ENCODE data around the gene RBM33. TPM values are rescaled to one million over a fixed set of nuclear protein-coding genes. Genes with fewer than 3 reads are reported as not detected.

The RBM33 gene
- total and polyA plus RNA-seq, 2 of the 8 experiments (the other 6 are each of a cell fraction or from before 2014, with no cell fraction given), result 16.5 to 64.6 TPM

DNA sequence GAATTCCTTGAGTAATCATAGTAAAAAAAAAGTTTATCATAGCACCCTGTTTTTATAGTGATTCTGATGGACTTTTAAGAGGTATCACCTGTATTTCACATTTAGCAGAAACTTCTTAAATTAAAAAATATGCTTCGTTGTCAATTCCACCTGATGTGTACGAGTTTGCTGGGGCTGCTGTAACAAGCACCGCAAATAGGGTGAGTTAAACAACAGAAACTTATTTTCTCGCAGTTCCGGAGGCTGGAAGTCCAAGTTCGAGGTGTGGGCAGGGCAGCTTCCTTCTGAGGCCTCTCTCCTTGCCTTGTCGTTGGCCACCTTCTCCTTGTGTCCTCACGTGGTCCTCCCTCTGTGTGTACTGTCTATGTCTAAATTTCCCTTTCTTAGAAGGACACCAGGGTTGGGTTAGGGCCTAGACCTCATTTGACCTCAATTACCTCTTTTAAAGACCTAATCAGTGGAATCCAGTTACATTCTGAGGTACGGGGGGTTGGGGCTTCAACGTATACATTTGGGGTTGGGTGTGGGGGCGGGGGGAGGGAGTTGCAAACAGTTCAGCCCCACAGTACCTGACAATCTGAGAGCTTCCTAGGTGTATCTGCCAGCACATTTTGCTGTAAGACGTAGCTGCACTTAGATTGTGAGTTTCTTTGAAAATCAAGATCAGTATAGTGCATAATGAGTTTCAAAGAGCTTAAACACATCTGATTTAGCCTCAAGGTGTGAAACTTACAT lies 72.7 kb downstream of the RBM33 start (continued):
- TF ChIP-seq, protein P1, sequence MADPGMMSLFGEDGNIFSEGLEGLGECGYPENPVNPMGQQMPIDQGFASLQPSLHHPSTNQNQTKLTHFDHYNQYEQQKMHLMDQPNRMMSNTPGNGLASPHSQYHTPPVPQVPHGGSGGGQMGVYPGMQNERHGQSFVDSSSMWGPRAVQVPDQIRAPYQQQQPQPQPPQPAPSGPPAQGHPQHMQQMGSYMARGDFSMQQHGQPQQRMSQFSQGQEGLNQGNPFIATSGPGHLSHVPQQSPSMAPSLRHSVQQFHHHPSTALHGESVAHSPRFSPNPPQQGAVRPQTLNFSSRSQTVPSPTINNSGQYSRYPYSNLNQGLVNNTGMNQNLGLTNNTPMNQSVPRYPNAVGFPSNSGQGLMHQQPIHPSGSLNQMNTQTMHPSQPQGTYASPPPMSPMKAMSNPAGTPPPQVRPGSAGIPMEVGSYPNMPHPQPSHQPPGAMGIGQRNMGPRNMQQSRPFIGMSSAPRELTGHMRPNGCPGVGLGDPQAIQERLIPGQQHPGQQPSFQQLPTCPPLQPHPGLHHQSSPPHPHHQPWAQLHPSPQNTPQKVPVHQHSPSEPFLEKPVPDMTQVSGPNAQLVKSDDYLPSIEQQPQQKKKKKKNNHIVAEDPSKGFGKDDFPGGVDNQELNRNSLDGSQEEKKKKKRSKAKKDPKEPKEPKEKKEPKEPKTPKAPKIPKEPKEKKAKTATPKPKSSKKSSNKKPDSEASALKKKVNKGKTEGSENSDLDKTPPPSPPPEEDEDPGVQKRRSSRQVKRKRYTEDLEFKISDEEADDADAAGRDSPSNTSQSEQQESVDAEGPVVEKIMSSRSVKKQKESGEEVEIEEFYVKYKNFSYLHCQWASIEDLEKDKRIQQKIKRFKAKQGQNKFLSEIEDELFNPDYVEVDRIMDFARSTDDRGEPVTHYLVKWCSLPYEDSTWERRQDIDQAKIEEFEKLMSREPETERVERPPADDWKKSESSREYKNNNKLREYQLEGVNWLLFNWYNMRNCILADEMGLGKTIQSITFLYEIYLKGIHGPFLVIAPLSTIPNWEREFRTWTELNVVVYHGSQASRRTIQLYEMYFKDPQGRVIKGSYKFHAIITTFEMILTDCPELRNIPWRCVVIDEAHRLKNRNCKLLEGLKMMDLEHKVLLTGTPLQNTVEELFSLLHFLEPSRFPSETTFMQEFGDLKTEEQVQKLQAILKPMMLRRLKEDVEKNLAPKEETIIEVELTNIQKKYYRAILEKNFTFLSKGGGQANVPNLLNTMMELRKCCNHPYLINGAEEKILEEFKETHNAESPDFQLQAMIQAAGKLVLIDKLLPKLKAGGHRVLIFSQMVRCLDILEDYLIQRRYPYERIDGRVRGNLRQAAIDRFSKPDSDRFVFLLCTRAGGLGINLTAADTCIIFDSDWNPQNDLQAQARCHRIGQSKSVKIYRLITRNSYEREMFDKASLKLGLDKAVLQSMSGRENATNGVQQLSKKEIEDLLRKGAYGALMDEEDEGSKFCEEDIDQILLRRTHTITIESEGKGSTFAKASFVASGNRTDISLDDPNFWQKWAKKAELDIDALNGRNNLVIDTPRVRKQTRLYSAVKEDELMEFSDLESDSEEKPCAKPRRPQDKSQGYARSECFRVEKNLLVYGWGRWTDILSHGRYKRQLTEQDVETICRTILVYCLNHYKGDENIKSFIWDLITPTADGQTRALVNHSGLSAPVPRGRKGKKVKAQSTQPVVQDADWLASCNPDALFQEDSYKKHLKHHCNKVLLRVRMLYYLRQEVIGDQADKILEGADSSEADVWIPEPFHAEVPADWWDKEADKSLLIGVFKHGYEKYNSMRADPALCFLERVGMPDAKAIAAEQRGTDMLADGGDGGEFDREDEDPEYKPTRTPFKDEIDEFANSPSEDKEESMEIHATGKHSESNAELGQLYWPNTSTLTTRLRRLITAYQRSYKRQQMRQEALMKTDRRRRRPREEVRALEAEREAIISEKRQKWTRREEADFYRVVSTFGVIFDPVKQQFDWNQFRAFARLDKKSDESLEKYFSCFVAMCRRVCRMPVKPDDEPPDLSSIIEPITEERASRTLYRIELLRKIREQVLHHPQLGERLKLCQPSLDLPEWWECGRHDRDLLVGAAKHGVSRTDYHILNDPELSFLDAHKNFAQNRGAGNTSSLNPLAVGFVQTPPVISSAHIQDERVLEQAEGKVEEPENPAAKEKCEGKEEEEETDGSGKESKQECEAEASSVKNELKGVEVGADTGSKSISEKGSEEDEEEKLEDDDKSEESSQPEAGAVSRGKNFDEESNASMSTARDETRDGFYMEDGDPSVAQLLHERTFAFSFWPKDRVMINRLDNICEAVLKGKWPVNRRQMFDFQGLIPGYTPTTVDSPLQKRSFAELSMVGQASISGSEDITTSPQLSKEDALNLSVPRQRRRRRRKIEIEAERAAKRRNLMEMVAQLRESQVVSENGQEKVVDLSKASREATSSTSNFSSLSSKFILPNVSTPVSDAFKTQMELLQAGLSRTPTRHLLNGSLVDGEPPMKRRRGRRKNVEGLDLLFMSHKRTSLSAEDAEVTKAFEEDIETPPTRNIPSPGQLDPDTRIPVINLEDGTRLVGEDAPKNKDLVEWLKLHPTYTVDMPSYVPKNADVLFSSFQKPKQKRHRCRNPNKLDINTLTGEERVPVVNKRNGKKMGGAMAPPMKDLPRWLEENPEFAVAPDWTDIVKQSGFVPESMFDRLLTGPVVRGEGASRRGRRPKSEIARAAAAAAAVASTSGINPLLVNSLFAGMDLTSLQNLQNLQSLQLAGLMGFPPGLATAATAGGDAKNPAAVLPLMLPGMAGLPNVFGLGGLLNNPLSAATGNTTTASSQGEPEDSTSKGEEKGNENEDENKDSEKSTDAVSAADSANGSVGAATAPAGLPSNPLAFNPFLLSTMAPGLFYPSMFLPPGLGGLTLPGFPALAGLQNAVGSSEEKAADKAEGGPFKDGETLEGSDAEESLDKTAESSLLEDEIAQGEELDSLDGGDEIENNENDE (IDR thresholded peaks at IDR 0.05; ENCODE audit: insufficient replicate concordance, low read length), result no peak
- TF ChIP-seq EP300 (IDR thresholded peaks at IDR 0.05; ENCODE audit: borderline replicate concordance in 1 of 2, low read depth in 2 of 2, low read length in 2 of 2), result no peak
- TF ChIP-seq, protein P2, sequence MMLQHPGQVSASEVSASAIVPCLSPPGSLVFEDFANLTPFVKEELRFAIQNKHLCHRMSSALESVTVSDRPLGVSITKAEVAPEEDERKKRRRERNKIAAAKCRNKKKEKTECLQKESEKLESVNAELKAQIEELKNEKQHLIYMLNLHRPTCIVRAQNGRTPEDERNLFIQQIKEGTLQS (IDR thresholded peaks at IDR 0.05; ENCODE audit: insufficient read depth, low read depth, low read length), result no peak
